Tibial nerve (tissue), 4 donors: ENCODE measurements around the gene PRDM11.

Source experiments
- EP300 ChIP-seq, 2 donors: sonication (generic); formaldehyde crosslinking; IDR thresholded peaks; one replicate each; pipeline ENCODE4 v1.6.1; 2017; ENCODE audit warnings: antibody characterized with exemption in 2 of 2, mild to moderate bottlenecking in 1 of 2
- POLR2A ChIP-seq, 2 donors: fragments of 450-650 bp; IDR thresholded peaks; one replicate each; pipeline ENCODE4 v1.6.1; 2017; ENCODE audit warnings: antibody characterized with exemption in 2 of 2, mild to moderate bottlenecking in 2 of 2, moderate library complexity in 2 of 2
- TF ChIP-seq, protein P1 (sequence below), 5 experiments: fragments of 200-600 bp in 3 of 5; fragments of 450-650 bp in 2 of 5; sonication (generic) in 3 of 5; IDR thresholded peaks; one replicate each; pipeline ENCODE4 v1.5.1; 2016 to 2019; ENCODE audit warnings: antibody characterized with exemption in 5 of 5, mild to moderate bottlenecking in 3 of 5, moderate library complexity in 2 of 5

DNA sequence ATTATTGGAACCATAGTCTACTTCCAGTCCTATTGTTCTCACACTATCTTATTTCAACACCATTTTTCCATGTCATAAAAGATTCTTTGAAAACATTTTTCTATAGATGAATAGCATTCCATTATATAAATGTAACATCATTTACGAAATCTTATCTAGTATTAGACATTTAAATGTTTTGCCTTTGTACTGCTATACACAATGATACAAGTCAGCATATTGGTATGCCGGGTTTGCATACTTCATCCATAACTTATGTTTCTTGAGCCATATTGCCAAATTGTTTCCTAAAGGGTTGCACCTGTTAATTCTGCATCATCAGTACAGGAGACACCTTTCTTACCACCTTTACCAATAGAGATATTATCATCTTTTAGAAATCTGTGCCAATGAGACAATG is 71.6 kb downstream of the PRDM11 start:
- TF ChIP-seq, protein P1, sequence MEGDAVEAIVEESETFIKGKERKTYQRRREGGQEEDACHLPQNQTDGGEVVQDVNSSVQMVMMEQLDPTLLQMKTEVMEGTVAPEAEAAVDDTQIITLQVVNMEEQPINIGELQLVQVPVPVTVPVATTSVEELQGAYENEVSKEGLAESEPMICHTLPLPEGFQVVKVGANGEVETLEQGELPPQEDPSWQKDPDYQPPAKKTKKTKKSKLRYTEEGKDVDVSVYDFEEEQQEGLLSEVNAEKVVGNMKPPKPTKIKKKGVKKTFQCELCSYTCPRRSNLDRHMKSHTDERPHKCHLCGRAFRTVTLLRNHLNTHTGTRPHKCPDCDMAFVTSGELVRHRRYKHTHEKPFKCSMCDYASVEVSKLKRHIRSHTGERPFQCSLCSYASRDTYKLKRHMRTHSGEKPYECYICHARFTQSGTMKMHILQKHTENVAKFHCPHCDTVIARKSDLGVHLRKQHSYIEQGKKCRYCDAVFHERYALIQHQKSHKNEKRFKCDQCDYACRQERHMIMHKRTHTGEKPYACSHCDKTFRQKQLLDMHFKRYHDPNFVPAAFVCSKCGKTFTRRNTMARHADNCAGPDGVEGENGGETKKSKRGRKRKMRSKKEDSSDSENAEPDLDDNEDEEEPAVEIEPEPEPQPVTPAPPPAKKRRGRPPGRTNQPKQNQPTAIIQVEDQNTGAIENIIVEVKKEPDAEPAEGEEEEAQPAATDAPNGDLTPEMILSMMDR (IDR thresholded peaks at IDR 0.05): no peak
- TF ChIP-seq EP300 (IDR thresholded peaks at IDR 0.05) (no peak), POLR2A (IDR thresholded peaks at IDR 0.05) (no peak)
